Activated T-helper 1 cell treated with anti-CD3 and anti-CD28 coated beads, Interleukin-12 subunit alpha, Interleukin-12 subunit beta, Interleukin-2, Interleukin-4 antibody, amounts not matched to agents 30 ng/mL and 10 ng/mL and 1 ng/mL, durations not matched to agents 14 hours and 24 hours and 36 hours (primary cell): ENCODE data around the gene DDX10. TPM values are rescaled to one million over a fixed set of nuclear protein-coding genes. Genes with fewer than 3 reads are reported as not detected.

ENCODE experiments used
- DNase-seq: peaks from one replicate; pipeline ENCODE4 v3.0.0; 2021; ENCODE audit warnings: low spot score
- H3K27ac Mint-ChIP-seq: one replicate; pipeline ENCODE4 v1.8.0; 2021; ENCODE audit warnings: mild to moderate bottlenecking, mixed read lengths
- H3K27me3 Mint-ChIP-seq: one replicate; pipeline ENCODE4 v1.8.0; 2022; ENCODE audit warnings: mild to moderate bottlenecking, moderate library complexity, mixed read lengths; ENCODE audit not compliant: insufficient read depth
- H3K36me3 Mint-ChIP-seq: one replicate; pipeline ENCODE4 v1.8.0; 2021; ENCODE audit warnings: low read depth, mixed read lengths
- H3K4me1 Mint-ChIP-seq: one replicate; pipeline ENCODE4 v1.8.0; 2021; ENCODE audit warnings: low read depth, mixed read lengths
- H3K4me3 Mint-ChIP-seq: one replicate; pipeline ENCODE4 v1.8.0; 2021; ENCODE audit warnings: mild to moderate bottlenecking, moderate library complexity, mixed read lengths
- H3K9me3 Mint-ChIP-seq: one replicate; pipeline ENCODE4 v1.8.0; 2021; ENCODE audit warnings: mixed read lengths
- intact Hi-C: fragments of 100-400 bp; cut with micrococcal nuclease; formaldehyde crosslinking; loops from one replicate; pipeline ENCODE4 v1.15.1; 2024
- total RNA-seq: library from RNA; stranded (reverse); gene quantifications from 2 replicates; pipeline ENCODE4 v1.2.3, GENCODE V29; 2022

DDX10 gene
- total RNA-seq, 1 donor from 2014 or later: 68.4 TPM

GRCh38 chr11:108857382-108857781, 192.5 kb downstream of the DDX10 start:
- peaks cover 5% of the 10 kb centered on the region for H3K36me3 Mint-ChIP-seq
- intact Hi-C loops: no loop called here
- no peaks in the 10 kb centered on the region for H3K9me3 Mint-ChIP-seq
- H3K4me3 Mint-ChIP-seq: no peak overlapping the region
- no peak overlapping the region for H3K27ac Mint-ChIP-seq
- peaks cover 19% of the 10 kb centered on the region for H3K4me1 Mint-ChIP-seq
- no peaks in the 10 kb centered on the region for H3K27me3 Mint-ChIP-seq
- no peak for DNase-seq

GRCh38 chr11:108858622-108859021, 193.8 kb downstream of the DDX10 start:
- DNase-seq: no peak
- H3K27ac Mint-ChIP-seq: no peak overlapping the region
- intact Hi-C loops: no loop called here
- no peak overlapping the region for H3K4me3 Mint-ChIP-seq
- peaks cover 15% of the 10 kb centered on the region for H3K4me1 Mint-ChIP-seq
- no peaks in the 10 kb centered on the region for H3K9me3 Mint-ChIP-seq
- no peaks in the 10 kb centered on the region for H3K27me3 Mint-ChIP-seq
- H3K36me3 Mint-ChIP-seq: peaks cover 3% of the 10 kb centered on the region

- Mint-ChIP-seq H3K27ac (no peak overlapping the region), H3K36me3 (peaks cover 3% of the 10 kb centered on the region), H3K4me1 (peaks cover 6% of the 10 kb centered on the region), H3K9me3 (no peaks in the 10 kb centered on the region), H3K4me3 (no peak overlapping the region), H3K27me3 (no peaks in the 10 kb centered on the region)
- intact Hi-C loops: no loop called here
- DNase-seq: no peak
These were observed 194.6 kb downstream of the DDX10 start for GRCh38 chr11:108859510-108859909.

GRCh38 chr11:108863528-108863927, 198.7 kb downstream of the DDX10 start:
- Mint-ChIP-seq H3K4me1 (no peaks in the 10 kb centered on the region), H3K4me3 (no peak overlapping the region), H3K27me3 (no peaks in the 10 kb centered on the region), H3K36me3 (no peaks in the 10 kb centered on the region), H3K27ac (no peak overlapping the region), H3K9me3 (no peaks in the 10 kb centered on the region)
- DNase-seq: no peak
- intact Hi-C loops: no loop called here

- Mint-ChIP-seq H3K9me3 (no peaks in the 10 kb centered on the region), H3K36me3 (no peaks in the 10 kb centered on the region), H3K4me1 (no peaks in the 10 kb centered on the region), H3K4me3 (no peak overlapping the region), H3K27me3 (no peaks in the 10 kb centered on the region), H3K27ac (no peak overlapping the region)
- no peak for DNase-seq
- intact Hi-C loops: no loop called here
These were observed 200.5 kb downstream of the DDX10 start for GRCh38 chr11:108865406-108865805.

- intact Hi-C loops: no loop called here
- no peak overlapping the region for H3K27ac Mint-ChIP-seq
- H3K4me3 Mint-ChIP-seq: no peak overlapping the region
- no peaks in the 10 kb centered on the region for H3K27me3 Mint-ChIP-seq
- no peaks in the 10 kb centered on the region for H3K9me3 Mint-ChIP-seq
- DNase-seq: no peak
- H3K4me1 Mint-ChIP-seq: no peaks in the 10 kb centered on the region
- H3K36me3 Mint-ChIP-seq: no peaks in the 10 kb centered on the region
These were observed 201.9 kb downstream of the DDX10 start for GRCh38 chr11:108866781-108867180.

- Mint-ChIP-seq H3K27ac (no peak overlapping the region), H3K27me3 (no peaks in the 10 kb centered on the region), H3K4me1 (peaks cover 12% of the 10 kb centered on the region), H3K4me3 (no peak overlapping the region), H3K36me3 (no peaks in the 10 kb centered on the region), H3K9me3 (no peaks in the 10 kb centered on the region)
- DNase-seq: no peak
- intact Hi-C loops: loop anchor here (1.0 kb wide), 1 partner anchor 172 kb away; no protein-coding TSS in a partner anchor
These were observed 205.6 kb downstream of the DDX10 start for GRCh38 chr11:108870373-108871020.

- no peaks in the 10 kb centered on the region for H3K36me3 Mint-ChIP-seq
- no peak overlapping the region for H3K4me3 Mint-ChIP-seq
- peaks cover 12% of the 10 kb centered on the region for H3K4me1 Mint-ChIP-seq
- no peaks in the 10 kb centered on the region for H3K9me3 Mint-ChIP-seq
- DNase-seq: no peak
- intact Hi-C loops: loop anchor here (1.0 kb wide), 1 partner anchor 173 kb away; no protein-coding TSS in a partner anchor
- no peaks in the 10 kb centered on the region for H3K27me3 Mint-ChIP-seq
- H3K27ac Mint-ChIP-seq: no peak overlapping the region
These were observed 206.3 kb downstream of the DDX10 start for GRCh38 chr11:108871152-108871551.

GRCh38 chr11:108871867-108872266, 207.0 kb downstream of the DDX10 start:
- no peak overlapping the region for H3K27ac Mint-ChIP-seq
- H3K4me3 Mint-ChIP-seq: no peak overlapping the region
- H3K27me3 Mint-ChIP-seq: no peaks in the 10 kb centered on the region
- peaks cover 12% of the 10 kb centered on the region for H3K4me1 Mint-ChIP-seq
- no peaks in the 10 kb centered on the region for H3K36me3 Mint-ChIP-seq
- intact Hi-C loops: loop anchor here (1.0 kb wide), 1 partner anchor 174 kb away; no protein-coding TSS in a partner anchor
- no peak for DNase-seq
- H3K9me3 Mint-ChIP-seq: no peaks in the 10 kb centered on the region

GRCh38 chr11:108872781-108873291, 208.0 kb downstream of the DDX10 start:
- H3K27me3 Mint-ChIP-seq: no peaks in the 10 kb centered on the region
- DNase-seq: no peak
- no peak overlapping the region for H3K4me3 Mint-ChIP-seq
- H3K36me3 Mint-ChIP-seq: no peaks in the 10 kb centered on the region
- peak overlapping the region; percentile 34 for H3K27ac Mint-ChIP-seq
- H3K9me3 Mint-ChIP-seq: no peaks in the 10 kb centered on the region
- intact Hi-C loops: no loop called here
- H3K4me1 Mint-ChIP-seq: peaks cover 12% of the 10 kb centered on the region

- H3K36me3 Mint-ChIP-seq: no peaks in the 10 kb centered on the region
- no peaks in the 10 kb centered on the region for H3K9me3 Mint-ChIP-seq
- H3K4me3 Mint-ChIP-seq: no peak overlapping the region
- intact Hi-C loops: no loop called here
- H3K4me1 Mint-ChIP-seq: peaks cover 12% of the 10 kb centered on the region
- no peak overlapping the region for H3K27ac Mint-ChIP-seq
- no peak for DNase-seq
- H3K27me3 Mint-ChIP-seq: no peaks in the 10 kb centered on the region
These were observed 208.4 kb downstream of the DDX10 start for GRCh38 chr11:108873310-108873709.

- no peaks in the 10 kb centered on the region for H3K27me3 Mint-ChIP-seq
- H3K4me3 Mint-ChIP-seq: no peak overlapping the region
- no peaks in the 10 kb centered on the region for H3K9me3 Mint-ChIP-seq
- intact Hi-C loops: no loop called here
- DNase-seq: no peak
- H3K4me1 Mint-ChIP-seq: peaks cover 12% of the 10 kb centered on the region
- no peak overlapping the region for H3K27ac Mint-ChIP-seq
- no peaks in the 10 kb centered on the region for H3K36me3 Mint-ChIP-seq
These were observed 209.1 kb downstream of the DDX10 start for GRCh38 chr11:108873941-108874340.

GRCh38 chr11:108875134-108875533, 210.3 kb downstream of the DDX10 start:
- no peaks in the 10 kb centered on the region for H3K27me3 Mint-ChIP-seq
- no peak for DNase-seq
- H3K27ac Mint-ChIP-seq: no peak overlapping the region
- no peaks in the 10 kb centered on the region for H3K9me3 Mint-ChIP-seq
- no peak overlapping the region for H3K4me3 Mint-ChIP-seq
- intact Hi-C loops: no loop called here
- no peaks in the 10 kb centered on the region for H3K36me3 Mint-ChIP-seq
- peaks cover 12% of the 10 kb centered on the region for H3K4me1 Mint-ChIP-seq

GRCh38 chr11:108877178-108877577, 212.3 kb downstream of the DDX10 start:
- no peak for DNase-seq
- H3K4me3 Mint-ChIP-seq: no peak overlapping the region
- peaks cover 12% of the 10 kb centered on the region for H3K4me1 Mint-ChIP-seq
- no peaks in the 10 kb centered on the region for H3K9me3 Mint-ChIP-seq
- no peak overlapping the region for H3K27ac Mint-ChIP-seq
- no peaks in the 10 kb centered on the region for H3K27me3 Mint-ChIP-seq
- no peaks in the 10 kb centered on the region for H3K36me3 Mint-ChIP-seq
- intact Hi-C loops: no loop called here
